NCI-H146 treated with DMSO at 0.1 percent for 48 hours (cell line): ENCODE data around the gene PRR33.
"Not testable (repeated sequence)": the region's sequence is repeated elsewhere in the genome, so short reads cannot be mapped to it uniquely, and the experiment has no call there.

Experiments used
- DNase-seq: peaks from one replicate; lab custom pipeline; 2025; ENCODE audit not compliant: unreplicated experiment; lab: John Stamatoyannopoulos, UW

The PRR33 gene

DNA sequence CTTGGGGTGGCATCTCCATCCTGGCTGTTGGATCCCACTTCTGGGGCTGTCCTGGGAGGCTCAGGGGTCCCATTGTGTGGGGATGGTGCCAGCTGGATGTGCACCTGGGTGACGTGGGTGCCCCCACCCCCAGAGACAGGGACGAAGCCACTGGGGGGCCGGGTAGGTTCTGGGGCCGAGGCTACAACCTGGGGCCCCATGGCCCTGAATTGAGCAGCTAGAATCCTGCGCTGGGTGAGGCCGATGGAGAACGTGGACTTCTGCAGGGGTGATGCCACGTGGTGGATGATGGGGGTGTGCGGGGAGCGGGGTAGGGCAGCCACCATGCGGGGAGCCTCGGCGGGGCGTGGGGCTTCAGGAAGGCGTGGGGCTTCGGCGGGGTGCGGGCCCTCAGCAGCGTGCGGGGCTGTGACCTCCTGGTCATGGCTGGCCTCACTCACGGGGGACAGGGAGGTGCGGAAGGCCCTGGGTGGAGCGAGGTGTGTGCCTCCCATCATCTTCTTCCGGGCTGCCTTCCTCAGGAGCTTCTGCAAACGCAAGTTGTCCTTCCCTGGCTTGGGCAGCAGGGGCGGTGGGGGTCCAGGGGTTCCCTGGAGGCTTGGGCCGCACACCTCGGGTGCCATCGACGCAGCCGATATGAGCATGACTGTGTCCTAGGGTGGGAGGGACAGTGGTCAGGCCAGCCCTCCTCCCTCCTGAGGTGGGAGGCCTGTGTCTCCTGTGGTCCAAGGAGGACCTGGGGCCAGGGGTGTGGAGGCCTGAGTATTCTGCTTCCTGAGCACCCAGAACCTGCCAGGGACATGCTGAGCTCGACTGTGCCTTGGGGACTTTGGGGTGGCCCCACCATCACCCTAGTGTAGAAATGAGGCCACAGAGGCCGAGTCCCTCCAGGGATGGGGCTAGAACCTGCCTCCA lies 1.5 kb downstream of the PRR33 start:
- DNase-seq: no peak

DNA sequence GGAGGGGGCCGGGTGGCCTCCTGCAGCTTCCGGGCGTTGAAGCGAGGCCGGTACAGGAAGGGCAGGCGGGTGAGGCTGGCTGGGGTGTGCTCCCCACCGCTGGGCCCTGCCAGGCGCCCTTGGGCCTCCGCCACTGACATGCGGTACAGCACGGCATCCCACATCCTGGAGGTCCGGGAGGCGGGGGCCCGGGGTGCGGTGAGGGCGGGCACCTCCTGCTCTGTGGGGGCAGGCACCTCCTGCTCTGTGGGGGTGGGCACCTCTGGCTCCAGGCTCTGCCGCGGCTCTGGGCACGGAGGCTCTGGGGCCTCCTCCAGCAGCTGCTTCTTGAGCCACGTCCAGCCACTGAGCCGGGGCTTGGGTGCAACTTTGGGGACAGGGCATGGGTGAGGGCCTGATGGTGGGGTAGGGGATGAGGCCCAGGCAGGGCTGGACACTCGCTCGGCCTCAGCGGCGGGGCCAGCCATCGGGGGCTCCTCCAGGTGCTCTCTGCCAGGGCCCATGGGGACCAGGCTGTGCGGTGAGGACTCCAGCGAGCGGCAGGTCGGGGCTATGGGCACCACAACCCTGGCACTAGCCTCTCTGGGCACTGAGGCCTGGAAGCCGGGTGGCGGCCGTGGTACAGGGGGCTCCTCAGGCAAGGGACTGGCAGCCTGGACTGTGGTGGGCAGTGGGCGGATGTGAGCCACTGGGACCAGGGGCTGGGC lies 2.3 kb downstream of the PRR33 start:
- no peak for DNase-seq

DNA sequence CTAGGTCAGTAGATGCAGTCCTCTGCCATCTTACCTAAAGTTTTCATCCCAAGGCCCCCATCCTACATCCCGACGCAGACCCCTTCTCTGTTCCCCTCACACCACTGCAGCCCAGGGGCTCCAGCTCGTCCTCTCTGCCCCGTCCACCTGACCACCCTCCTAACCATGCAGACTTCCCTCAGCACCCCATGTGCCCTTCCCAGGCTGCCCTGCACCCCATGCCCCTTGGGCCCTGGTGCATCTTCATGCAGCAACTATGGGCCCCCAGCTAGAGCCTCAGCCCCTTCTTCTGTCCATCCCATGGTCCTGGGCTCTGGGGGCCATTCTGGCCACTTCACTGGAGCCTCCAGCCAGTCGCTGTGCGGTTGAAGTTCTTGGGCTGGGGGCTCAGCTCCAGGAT lies 2.9 kb downstream of the PRR33 start:
- no peak for DNase-seq

DNA sequence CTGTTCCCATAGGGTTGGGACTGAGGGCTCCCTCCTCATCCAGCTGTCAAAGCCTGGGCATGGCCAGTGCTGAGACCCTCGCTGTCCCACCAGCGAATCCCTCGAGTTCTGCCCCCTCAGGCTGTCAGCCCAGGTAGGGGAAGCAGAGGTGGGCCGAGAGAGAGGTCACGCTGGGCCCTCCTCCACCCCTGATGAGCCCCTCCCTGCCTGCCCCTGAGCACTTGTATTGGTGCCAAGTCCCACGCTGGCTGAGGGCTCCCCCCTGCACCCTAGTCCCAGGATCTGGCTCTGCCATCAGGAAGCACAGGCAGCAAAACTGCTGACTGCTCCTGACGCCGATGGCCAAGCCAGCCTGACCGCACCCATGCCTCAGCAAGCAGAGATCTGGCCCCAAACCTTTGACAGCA lies 3.3 kb downstream of the PRR33 start:
- no peak for DNase-seq

DNA sequence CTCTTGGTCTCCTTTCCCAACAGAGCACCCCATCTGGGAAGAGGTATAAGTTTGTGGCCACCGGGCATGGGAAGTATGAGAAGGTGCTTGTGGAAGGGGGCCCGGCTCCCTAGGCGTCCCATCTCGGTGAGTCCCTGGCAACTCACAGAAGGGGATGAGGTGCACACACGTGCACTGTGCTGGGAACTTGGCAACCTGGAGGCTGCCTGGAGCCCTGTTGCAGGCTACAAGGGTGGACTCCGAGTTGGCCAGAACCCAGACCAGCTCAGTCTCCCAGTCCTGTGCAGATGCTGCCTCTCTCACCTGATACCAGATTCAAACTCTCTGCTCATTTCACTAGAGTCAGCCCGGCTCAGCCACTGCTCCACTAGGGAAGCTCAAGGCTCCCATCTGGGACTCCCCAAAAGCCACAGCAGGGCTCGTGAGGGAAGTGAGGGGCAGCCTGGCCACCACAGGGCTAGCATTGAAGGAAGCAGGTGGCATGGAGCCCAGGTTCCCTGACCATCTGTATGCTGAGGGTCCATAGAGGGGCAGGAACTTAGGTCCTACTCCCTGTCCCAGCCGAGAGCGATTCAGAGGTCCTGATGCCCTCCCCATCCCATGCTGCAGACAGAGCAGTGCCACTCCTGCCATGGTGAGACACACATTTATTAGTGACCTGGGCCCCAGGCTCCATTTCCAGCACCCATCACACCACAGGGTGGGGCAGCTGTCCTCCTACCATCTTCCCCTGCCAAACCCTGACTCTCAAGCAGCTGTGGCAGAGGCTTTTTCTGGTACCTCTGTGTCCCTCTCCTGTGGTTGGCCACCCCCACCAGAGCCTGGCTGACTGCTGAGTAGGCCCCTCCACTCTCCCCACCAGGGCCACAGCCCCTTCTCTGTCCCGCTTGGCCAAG lies 4.0 kb downstream of the PRR33 start:
- no peak for DNase-seq

DNA sequence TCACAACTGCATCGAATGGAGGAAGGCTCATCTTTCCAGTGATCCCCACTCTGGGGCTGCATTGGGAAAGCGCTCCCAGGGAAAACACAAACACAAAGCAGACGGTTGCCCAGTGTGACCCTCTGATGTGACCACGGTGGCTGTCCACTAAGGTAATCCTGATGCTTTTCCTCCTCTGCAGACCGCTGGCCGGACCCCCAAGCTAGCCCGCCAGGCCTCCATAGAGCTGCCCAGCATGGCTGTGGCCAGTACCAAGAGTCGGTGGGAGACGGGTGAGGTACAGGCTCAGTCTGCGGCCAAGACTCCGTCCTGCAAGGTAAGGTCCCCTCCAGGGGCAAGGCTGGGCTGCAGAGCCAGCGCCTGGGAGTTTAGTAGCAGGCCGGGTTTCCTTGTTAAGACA lies 5.1 kb downstream of the PRR33 start:
- DNase-seq: not testable (repeated sequence)

DNA sequence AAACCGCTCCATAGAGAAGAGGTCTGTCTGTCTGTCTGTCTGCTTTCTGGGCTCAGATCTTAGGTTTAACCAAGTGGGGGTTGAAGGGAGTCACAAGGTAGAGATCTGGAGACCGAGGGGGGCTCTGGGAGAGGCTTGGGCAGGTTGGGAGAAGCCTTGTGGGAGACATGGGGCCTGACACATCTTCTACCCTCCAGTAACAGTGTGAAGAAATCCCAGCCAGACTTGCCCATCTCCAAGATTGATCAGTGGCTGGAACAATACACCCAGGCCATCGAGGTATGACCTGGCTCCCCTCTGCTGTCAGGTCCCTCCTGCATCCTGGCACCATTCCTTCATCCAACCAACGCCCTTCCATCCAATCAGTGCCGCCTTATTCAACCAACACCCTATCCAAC lies 7.4 kb downstream of the PRR33 start:
- DNase-seq: no peak

DNA sequence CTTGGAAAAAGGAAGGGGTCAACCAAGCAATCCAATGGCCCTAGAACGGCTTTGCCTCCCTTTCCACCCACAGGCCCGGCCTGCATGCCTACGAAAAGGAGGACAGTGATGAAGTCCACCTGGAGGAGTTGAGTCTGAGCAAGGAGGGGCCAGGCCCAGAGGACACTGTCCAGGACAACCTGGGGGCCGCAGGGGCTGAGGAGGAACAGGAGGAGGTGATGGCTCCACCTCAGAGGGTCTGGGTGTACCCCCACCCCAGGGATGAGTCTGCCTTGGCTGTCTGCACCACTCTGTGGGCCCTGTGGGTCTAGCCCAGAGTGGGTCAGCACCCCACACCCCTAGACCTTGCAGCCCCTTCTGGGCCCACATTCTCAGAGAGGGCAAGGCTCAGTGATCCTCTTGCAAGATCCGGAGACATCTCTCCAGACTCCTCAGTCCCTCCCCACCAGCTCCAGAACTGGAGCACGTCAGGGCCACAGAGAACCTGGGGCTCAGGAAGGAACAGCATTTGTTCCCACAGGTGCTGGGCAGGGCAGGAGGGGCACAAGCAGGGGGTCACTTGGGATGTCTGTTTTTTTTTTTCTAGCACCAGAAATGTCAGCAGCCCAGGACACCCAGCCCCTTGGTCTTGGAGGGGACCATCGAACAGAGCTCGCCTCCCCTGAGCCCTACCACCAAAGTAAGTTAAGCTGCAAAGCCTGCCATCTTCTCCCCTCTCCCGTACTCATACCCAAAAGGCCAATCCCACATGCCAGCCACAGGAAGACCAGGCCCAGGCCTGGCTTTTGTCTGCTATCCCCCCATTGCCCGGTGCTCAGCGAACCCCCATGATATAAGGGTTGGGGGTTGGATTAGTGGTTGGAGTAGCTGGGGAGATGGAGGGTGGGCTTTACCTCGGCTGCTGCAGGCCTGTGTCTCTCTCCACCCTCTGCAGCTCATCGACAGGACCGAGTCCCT lies 8.1 kb downstream of the PRR33 start:
- no peak for DNase-seq

DNA sequence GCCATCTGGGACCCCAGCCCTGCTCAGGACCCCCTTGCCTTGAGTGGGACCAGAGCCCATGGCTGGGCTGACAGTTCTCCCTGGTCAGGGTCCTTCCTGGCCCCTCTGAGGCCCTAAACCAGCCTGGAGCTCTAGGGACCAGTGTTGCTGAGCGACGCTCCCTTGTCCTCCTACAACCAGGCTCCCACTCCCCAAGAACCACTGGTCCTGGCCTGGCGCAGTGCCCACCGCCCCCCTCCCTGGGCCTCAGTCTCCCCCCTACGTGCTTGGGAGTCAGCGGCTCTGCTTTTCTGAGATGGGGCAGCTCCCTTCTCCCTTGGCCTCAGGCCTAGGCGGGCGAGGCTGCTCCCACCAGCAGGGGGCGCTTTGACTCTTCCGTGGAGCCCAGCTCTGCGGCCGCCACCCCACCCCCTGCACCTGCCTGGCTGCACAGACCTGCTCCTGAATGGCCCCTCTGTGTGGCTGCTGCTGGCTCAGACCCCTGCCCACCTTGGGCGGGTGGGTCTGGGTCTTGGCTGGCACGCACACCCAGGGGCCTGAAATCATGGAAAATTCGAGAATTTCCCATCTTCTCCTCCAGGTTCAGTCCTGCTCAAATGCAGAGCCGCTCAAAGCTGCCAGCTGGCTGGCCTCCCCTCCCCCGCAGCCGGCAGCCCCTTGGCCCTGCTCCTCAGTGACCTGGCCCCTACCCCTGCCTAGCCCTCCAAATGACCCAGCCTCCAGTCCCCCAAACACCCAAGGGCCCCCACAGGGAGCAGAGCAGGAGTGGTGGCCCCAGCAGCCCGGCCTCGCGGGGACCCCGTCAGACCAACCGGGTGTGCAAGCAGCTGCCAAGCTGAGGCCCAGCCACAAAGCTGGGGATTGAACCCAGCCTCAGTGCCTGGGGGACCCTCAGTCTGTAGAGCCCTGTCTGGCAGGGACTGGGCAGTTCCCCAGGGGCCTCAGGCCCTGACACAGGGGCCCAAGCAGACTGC lies 9.1 kb downstream of the PRR33 start:
- peak; percentile 11 for DNase-seq

DNA sequence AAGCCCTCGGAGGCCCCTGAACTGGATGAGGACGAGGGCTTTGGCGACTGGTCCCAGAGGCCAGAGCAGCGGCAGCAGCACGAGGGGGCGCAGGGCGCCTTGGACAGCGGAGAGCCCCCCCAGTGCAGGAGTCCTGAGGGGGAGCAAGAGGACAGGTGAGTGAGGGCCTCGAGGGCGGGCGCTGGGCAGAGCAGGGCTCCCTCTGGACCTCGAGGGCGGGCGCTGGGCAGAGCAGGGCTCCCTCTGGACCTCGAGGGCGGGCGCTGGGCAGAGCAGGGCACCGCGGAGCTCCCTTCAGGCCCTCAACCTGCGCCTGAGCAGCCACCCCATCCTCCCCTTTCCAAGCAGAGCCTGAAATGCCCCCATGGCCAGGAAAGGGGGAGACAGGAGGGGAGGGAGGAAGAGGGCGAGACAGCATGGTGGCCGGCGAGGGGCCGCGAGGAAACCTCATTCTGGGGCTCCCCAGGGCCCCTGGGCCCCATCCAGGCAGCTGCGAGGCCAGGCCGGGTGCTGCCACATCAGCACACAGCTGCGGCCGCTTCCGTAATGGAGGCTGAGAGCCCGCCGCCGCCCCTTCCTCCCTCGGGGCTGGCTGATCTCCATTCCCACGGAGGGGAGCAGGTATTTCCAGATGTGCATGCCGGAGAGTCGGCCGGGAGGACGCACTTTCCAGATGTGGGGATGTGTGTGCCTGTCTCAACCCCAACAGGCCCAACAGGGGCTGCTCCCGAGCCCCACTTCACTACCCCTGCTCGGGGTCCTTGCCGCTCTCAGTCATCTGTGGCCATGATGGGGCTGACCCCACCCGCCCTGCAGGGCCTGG lies 10.0 kb downstream of the PRR33 start:
- DNase-seq: no peak

DNA sequence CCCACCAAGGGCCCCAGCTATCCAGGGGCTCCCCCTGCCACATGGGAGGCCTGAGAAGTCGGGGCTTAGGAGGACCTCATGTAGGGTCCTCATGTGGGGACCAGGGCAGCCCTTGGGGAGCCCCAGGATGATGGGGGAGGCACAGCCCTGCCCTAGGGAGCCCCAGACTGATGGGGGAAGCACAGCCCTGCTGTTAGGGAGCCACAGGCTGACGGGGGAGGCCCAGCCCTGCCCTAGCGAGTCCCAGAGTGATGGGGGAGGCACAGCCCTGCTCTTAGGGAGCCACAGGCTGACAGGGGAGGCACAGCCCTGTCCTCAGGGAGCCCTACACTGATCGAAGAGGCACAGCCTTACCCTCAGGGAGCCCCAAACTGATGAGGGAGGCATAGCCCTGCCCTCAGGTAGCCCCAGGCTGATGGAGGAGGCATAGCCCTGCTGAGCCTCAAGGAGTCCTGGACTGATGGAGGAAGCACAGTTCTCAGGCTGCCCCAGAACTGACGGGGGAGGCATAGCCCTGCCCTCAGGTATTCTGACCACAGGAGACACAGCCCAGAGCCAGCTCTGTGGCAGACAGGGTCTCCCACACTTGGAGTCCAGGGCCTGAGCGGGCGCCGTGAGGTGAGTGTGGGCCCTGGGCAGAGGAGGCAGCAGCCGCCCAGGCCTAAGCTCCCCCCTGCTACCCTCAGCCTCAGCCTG lies 10.8 kb downstream of the PRR33 start:
- DNase-seq: no peak

DNA sequence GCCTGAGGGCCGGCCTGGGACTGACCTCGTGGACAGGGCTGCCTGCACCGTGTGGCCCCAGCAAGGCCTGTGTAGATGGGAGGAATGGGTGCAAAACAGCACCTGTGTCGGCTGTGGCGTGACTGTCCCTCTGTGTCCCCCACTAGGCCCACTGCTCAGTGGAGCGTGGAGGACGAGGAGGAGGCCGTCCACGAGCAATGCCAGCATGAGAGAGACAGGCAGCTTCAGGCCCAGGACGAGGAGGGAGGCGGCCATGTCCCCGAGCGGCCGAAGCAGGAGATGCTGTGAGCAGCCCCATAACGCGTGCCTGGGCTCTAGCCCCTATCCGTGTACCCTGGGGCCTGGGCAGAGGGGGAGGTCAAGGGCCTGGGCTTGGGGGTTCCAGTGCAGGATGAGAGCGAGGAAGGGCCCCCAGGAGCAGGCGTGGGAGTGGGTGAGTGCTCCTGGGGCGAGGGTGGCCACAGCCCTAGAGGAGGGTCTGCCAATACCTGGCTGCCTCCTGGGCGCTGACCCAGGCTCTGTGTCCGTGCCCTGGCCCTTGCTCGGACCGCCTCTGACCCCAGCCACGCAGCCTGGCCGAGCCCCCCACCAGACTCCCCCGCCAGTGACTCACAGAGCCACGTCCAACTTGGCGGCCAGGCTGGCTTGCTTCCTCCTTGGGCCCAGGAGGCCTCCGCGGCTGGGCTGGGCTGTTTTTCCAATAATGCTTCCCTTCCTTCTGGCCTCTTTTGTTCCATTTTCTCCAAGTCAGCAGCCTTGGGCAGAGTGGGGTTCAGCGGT lies 11.6 kb downstream of the PRR33 start:
- no peak for DNase-seq

DNA sequence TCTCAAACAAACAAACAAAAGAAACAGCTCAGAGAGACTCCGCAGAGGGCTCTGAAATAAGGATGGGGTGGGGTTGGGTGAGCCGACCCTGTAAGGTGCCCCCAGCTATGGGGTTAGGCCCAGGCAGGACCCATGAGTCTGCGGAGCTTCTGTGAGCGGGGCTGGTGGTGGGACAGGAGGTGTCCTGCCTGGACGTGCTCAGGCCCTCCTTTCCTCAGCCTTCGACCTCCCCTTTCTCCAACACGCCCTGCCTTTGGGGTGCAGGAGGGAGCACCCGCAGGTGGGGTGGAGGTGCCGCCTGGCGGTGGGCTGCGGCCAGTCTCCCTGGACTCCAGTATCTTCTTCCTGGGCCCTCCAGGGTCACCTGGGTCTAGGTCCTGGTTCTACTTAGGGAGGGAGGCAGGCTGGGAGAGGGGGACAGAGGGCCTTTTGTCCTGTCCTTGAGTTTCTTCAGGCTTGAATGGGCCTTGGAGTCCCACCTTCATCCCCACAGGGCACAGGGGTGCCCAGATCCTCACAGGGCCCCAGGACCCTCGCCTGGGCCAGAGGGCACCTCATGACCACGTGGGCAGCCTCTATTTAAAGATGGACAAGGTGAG lies 12.3 kb downstream of the PRR33 start:
- DNase-seq: no peak

DNA sequence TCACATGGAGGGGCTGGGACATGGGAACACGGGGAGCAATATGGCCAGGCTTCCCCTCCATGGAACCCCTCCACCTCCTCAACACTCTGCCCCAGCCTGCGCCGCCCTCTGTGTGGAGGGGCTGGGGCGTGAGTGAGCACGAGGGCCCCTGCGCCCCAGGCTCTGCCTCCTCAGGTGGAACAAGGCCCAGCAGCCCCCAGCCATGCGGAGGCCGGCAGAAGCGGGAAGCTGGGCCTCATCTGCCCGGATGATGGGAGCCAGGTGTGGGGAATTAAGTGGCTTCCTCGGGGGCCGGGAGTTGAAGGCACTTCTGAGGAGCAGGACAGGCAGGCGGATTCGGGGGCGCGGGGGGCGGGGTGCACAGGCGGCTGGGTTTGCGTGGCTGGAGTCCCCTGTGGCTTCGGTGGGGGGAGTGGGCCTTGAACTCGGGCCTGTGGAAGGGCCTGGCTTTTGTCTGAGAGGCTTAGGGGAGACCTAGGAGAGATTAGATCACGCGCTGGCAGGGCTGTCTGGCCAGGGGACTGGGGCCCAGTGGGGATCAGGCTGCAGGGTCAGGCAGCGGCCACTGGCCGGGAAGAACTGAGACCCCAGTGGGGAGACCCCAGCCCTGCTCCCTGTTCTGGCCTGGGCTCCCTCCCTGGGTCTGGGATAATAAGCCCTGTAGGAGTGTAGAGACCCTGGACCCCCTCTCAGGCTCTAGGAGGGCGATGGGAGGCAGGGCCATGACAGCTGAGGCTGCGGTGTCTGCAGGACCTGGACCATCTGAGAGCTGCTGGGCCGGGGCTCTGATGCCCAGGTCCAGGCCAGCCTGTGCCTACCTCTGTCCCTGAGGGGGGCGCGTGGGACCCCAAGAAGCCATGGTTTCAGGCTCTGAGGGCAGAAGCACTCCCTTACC lies 13.3 kb downstream of the PRR33 start:
- no peak for DNase-seq
